Neural progenitor cell (in vitro differentiated cells): ENCODE data around the gene SPRED2. TPM values are rescaled to one million over a fixed set of nuclear protein-coding genes. Genes with fewer than 3 reads are reported as not detected.

Experiments used
- DNase-seq: peaks from one replicate; pipeline ENCODE4 v3.0.0-alpha.2; 2016; ENCODE audit warnings: low spot score
- H2AFZ ChIP-seq: fragments of 200-600 bp; sonication (generic); replicated peaks from 2 replicates; pipeline ENCODE4 v1.6.1; 2016; ENCODE audit warnings: antibody characterized with exemption
- H3F3A ChIP-seq: fragments of 200-600 bp; sonication (generic); 2 replicates; pipeline ENCODE4 v1.6.1; 2016; ENCODE audit warnings: antibody characterized with exemption, low read depth
- H3K27ac ChIP-seq: fragments of 200-600 bp; sonication (generic); 2 replicates; pipeline ENCODE4 v1.5.1; 2016; ENCODE audit warnings: mild to moderate bottlenecking
- H3K27me3 ChIP-seq: fragments of 200-600 bp; sonication (generic); 2 replicates; pipeline ENCODE4 v1.6.1; 2016; ENCODE audit warnings: mild to moderate bottlenecking, moderate library complexity
- H3K36me3 ChIP-seq: fragments of 200-600 bp; sonication (generic); 2 replicates; pipeline ENCODE4 v1.5.1; 2016
- H3K4me1 ChIP-seq: fragments of 200-600 bp; sonication (generic); 2 replicates; pipeline ENCODE4 v1.6.1; 2016; ENCODE audit warnings: mixed run types
- H3K4me2 ChIP-seq: fragments of 200-600 bp; sonication (generic); 2 replicates; pipeline ENCODE4 v1.6.1; 2016
- H3K4me3 ChIP-seq: fragments of 200-600 bp; sonication (generic); 2 replicates; pipeline ENCODE4 v1.5.1; 2016
- H3K79me2 ChIP-seq: fragments of 200-600 bp; sonication (generic); 2 replicates; pipeline ENCODE4 v1.6.1; 2016; ENCODE audit warnings: low read depth
- H3K9ac ChIP-seq: fragments of 200-600 bp; sonication (generic); 2 replicates; pipeline ENCODE4 v1.6.1; 2016
- H3K9me3 ChIP-seq: fragments of 200-600 bp; sonication (generic); 2 replicates; pipeline ENCODE4 v1.5.1; 2016; ENCODE audit warnings: low read depth
- H4K20me1 ChIP-seq: fragments of 200-600 bp; sonication (generic); 2 replicates; pipeline ENCODE4 v1.6.1; 2016; ENCODE audit warnings: low read depth
- H3K27ac Mint-ChIP-seq: 3 replicates; pipeline ENCODE4 v1.8.0; 2021; ENCODE audit warnings: mixed read lengths
- H3K27me3 Mint-ChIP-seq: 2 replicates; pipeline ENCODE4 v1.8.0; 2022; ENCODE audit warnings: low read depth, mild to moderate bottlenecking, inconsistent platforms, moderate library complexity, mixed read lengths; ENCODE audit not compliant: insufficient read depth
- H3K36me3 Mint-ChIP-seq: 3 replicates; pipeline ENCODE4 v1.8.0; 2021; ENCODE audit warnings: mixed read lengths
- H3K4me1 Mint-ChIP-seq: 3 replicates; pipeline ENCODE4 v1.8.0; 2021; ENCODE audit warnings: mixed read lengths
- H3K4me3 Mint-ChIP-seq: 3 replicates; pipeline ENCODE4 v1.8.0; 2021; ENCODE audit warnings: mild to moderate bottlenecking, moderate library complexity, mixed read lengths
- H3K9me3 Mint-ChIP-seq: 3 replicates; pipeline ENCODE4 v1.8.0; 2020; ENCODE audit warnings: mixed read lengths
- CTCF ChIP-seq: fragments of 200-600 bp; sonication (generic); IDR thresholded peaks from 2 replicates; pipeline ENCODE4 v1.5.1; 2017; ENCODE audit warnings: antibody characterized with exemption, mild to moderate bottlenecking
- EZH2 ChIP-seq: fragments of 200-600 bp; sonication (generic); IDR thresholded peaks from 2 replicates; pipeline ENCODE4 v1.6.1; 2017; ENCODE audit warnings: antibody characterized with exemption, mild to moderate bottlenecking, moderate library complexity
- EZH2phosphoT487 ChIP-seq: fragments of 200-600 bp; sonication (generic); IDR thresholded peaks from 2 replicates; pipeline ENCODE4 v1.6.1; 2017; ENCODE audit warnings: antibody characterized with exemption
- total RNA-seq: library from RNA; depleted of rRNA; stranded (reverse); fragments of >200 nt; gene quantifications from 2 replicates; pipeline ENCODE4 v1.2.3, GENCODE V29; 2015; ENCODE audit warnings: low replicate concordance

SPRED2 gene
- total RNA-seq, 1 donor from 2014 or later: 11.6 TPM

- peaks cover 56% of the 10 kb centered on the region for H4K20me1 ChIP-seq
- no peaks in the 10 kb centered on the region for H3K9me3 ChIP-seq
- Mint-ChIP-seq H3K27ac (peak overlapping the region; percentile 15), H3K4me3 (no peak overlapping the region), H3K9me3 (no peaks in the 10 kb centered on the region), H3K27me3 (peaks cover 3% of the 10 kb centered on the region), H3K36me3 (peaks cover 6% of the 10 kb centered on the region), H3K4me1 (peaks cover 54% of the 10 kb centered on the region)
- H3K4me2 ChIP-seq: peak overlapping the region; percentile 12
- H2AFZ ChIP-seq: no peak overlapping the region
- no peaks in the 10 kb centered on the region for H3K27me3 ChIP-seq
- H3K4me3 ChIP-seq: no peak overlapping the region
- H3K4me1 ChIP-seq: peaks cover 14% of the 10 kb centered on the region
- no peaks in the 10 kb centered on the region for H3K36me3 ChIP-seq
- H3K27ac ChIP-seq: no peak overlapping the region
- no peak for DNase-seq
- peaks cover 7% of the 10 kb centered on the region for H3K79me2 ChIP-seq
- TF ChIP-seq CTCF (no peak), EZH2 (no peak), EZH2phosphoT487 (no peak)
- no peaks in the 10 kb centered on the region for H3F3A ChIP-seq
- no peak overlapping the region for H3K9ac ChIP-seq
Measured at GRCh38 chr2:65388596-65389390, 43.6 kb downstream of the SPRED2 start.

GRCh38 chr2:65388051-65388531 lies 44.3 kb downstream of the SPRED2 start:
- peaks cover 14% of the 10 kb centered on the region for H3K4me1 ChIP-seq
- H2AFZ ChIP-seq: no peak overlapping the region
- H3F3A ChIP-seq: no peaks in the 10 kb centered on the region
- H4K20me1 ChIP-seq: peaks cover 57% of the 10 kb centered on the region
- no peak overlapping the region for H3K4me3 ChIP-seq
- Mint-ChIP-seq H3K27ac (no peak overlapping the region), H3K27me3 (peaks cover 3% of the 10 kb centered on the region), H3K4me3 (no peak overlapping the region), H3K36me3 (peaks cover 6% of the 10 kb centered on the region), H3K4me1 (peaks cover 58% of the 10 kb centered on the region), H3K9me3 (no peaks in the 10 kb centered on the region)
- no peak overlapping the region for H3K27ac ChIP-seq
- peaks cover 7% of the 10 kb centered on the region for H3K79me2 ChIP-seq
- DNase-seq: no peak
- H3K9ac ChIP-seq: no peak overlapping the region
- H3K27me3 ChIP-seq: no peaks in the 10 kb centered on the region
- no peaks in the 10 kb centered on the region for H3K9me3 ChIP-seq
- no peak overlapping the region for H3K4me2 ChIP-seq
- TF ChIP-seq CTCF (no peak), EZH2 (no peak), EZH2phosphoT487 (no peak)
- no peaks in the 10 kb centered on the region for H3K36me3 ChIP-seq

GRCh38 chr2:65386989-65387388 lies 45.4 kb downstream of the SPRED2 start:
- Mint-ChIP-seq H3K4me3 (no peak overlapping the region), H3K36me3 (peaks cover 6% of the 10 kb centered on the region), H3K9me3 (no peaks in the 10 kb centered on the region), H3K27me3 (peaks cover 3% of the 10 kb centered on the region), H3K27ac (peak overlapping the region; percentile 74), H3K4me1 (peaks cover 61% of the 10 kb centered on the region)
- Histone ChIP-seq H3F3A (no peaks in the 10 kb centered on the region), H3K27me3 (no peaks in the 10 kb centered on the region), H2AFZ (no peak overlapping the region), H3K4me3 (no peak overlapping the region), H3K27ac (no peak overlapping the region), H3K79me2 (peaks cover 7% of the 10 kb centered on the region), H4K20me1 (peaks cover 59% of the 10 kb centered on the region), H3K9me3 (no peaks in the 10 kb centered on the region), H3K9ac (no peak overlapping the region), H3K36me3 (no peaks in the 10 kb centered on the region), H3K4me1 (peaks cover 19% of the 10 kb centered on the region), H3K4me2 (no peak overlapping the region)
- no peak for DNase-seq
- TF ChIP-seq EZH2phosphoT487: no peak
- TF ChIP-seq CTCF: peak; percentile 14
